K562 (cell line): ENCODE measurements around the gene LPGAT1. TPM values are rescaled to one million over a fixed set of nuclear protein-coding genes. Genes with fewer than 3 reads are reported as not detected.

Source experiments
- BHLHE40 ChIP-seq: IDR thresholded peaks from 2 replicates; pipeline ENCODE4 v1.6.1; 2011; ENCODE audit warnings: low read length, improper control_type of control experiment
- BRD9 ChIP-seq: fragments of 450-650 bp; IDR thresholded peaks from 2 replicates; pipeline ENCODE4 v1.6.1; 2018; ENCODE audit warnings: low read depth; ENCODE audit not compliant: partially characterized antibody
- CC2D1A ChIP-seq: fragments of 450-650 bp; IDR thresholded peaks from 2 replicates; pipeline ENCODE4 v1.6.1; 2017; ENCODE audit warnings: mild to moderate bottlenecking
- CEBPB ChIP-seq: fragments of 450-650 bp; IDR thresholded peaks from 2 replicates; pipeline ENCODE4 v1.6.1; 2016; ENCODE audit warnings: missing genetic modification characterization, missing compliant biosample characterization
- PHB ChIP-seq: fragments of 250-450 bp; sonication (Bioruptor Pico); IDR thresholded peaks from 2 replicates; pipeline ENCODE4 v1.5.0; 2021
- SIN3B ChIP-seq: fragments of 450-650 bp; IDR thresholded peaks from 2 replicates; pipeline ENCODE4 v1.6.1; 2017; ENCODE audit warnings: low read depth, mild to moderate bottlenecking, moderate library complexity
- SMARCB1 ChIP-seq: IDR thresholded peaks from 2 replicates; pipeline ENCODE4 v1.6.1; 2011; ENCODE audit warnings: improper control_type of control experiment, low read depth; ENCODE audit not compliant: insufficient read length
- SMC3 ChIP-seq: conservative IDR thresholded peaks from 2 replicates; pipeline ENCODE4 v1.6.1; 2011; ENCODE audit warnings: low read depth, low read length, improper control_type of control experiment; ENCODE audit not compliant: insufficient read depth
- SREBF2 ChIP-seq: sonication (generic); formaldehyde crosslinking; IDR thresholded peaks from 2 replicates; pipeline ENCODE4 v1.4.0; 2020; ENCODE audit warnings: mild to moderate bottlenecking, missing genetic modification reagents
- TCFL5 ChIP-seq: fragments of 250-450 bp; sonication (Bioruptor Pico); conservative IDR thresholded peaks from 2 replicates; pipeline ENCODE4 v1.6.1; 2021; ENCODE audit warnings: mild to moderate bottlenecking, moderate library complexity, matching md5 sums
- ZBTB1 ChIP-seq: sonication (generic); formaldehyde crosslinking; IDR thresholded peaks from 2 replicates; pipeline ENCODE4 v1.8.1; 2023; ENCODE audit warnings: missing genetic modification reagents, low read depth, mild to moderate bottlenecking, borderline replicate concordance
- ZC3H8 ChIP-seq: fragments of 450-650 bp; IDR thresholded peaks from 2 replicates; pipeline ENCODE4 v1.6.1; 2017
- ZFPM2 ChIP-seq: fragments of 250-450 bp; sonication (Bioruptor Pico); IDR thresholded peaks from 2 replicates; pipeline ENCODE4 v1.5.1; 2022; ENCODE audit warnings: mild to moderate bottlenecking
- polyA plus RNA-seq, 8 experiments: library from polyadenylated mRNA; depleted of rRNA in 4 of 8; stranded (reverse) in 5 of 8; unstranded in 3 of 8; fragments of >200 nt; fragmentation: Nextera tagmentation in 2 of 8; fragmentation: Illumina TruSeq in 1 of 8; extraction: Ambion mirVana in 2 of 8; extraction: Trizol in 1 of 8; gene quantifications; 2 replicates each; pipeline versions ENCODE4 v1.2.1 to v1.2.3, GENCODE V29; 2011 to 2014; ENCODE audit warnings: inconsistent platforms in 1 of 8, missing spikeins in 1 of 8
- total RNA-seq, 7 experiments: library from RNA; depleted of rRNA in 6 of 7; stranded (reverse); fragments of >200 nt in 6 of 7; fragmentation: Illumina TruSeq in 2 of 7; extraction: Trizol in 2 of 7; gene quantifications; 2 replicates each; pipeline versions ENCODE4 v1.2.1 to v1.2.3, GENCODE V29; 2011 to 2021; ENCODE audit warnings: low replicate concordance in 1 of 7
- TF ChIP-seq, protein P1 (sequence below): fragments of 450-650 bp; IDR thresholded peaks from 2 replicates; pipeline ENCODE4 v1.6.1; 2018; ENCODE audit not compliant: partially characterized antibody
- TF ChIP-seq, protein P2 (sequence below), 2 experiments: fragments of 450-650 bp in 1 of 2; sonication (generic) in 1 of 2; formaldehyde crosslinking in 1 of 2; IDR thresholded peaks in 1 of 2; conservative IDR thresholded peaks in 1 of 2; 2 replicates each; pipeline versions ENCODE4 v1.6.1 to v1.8.1; 2016 to 2023; ENCODE audit warnings: mild to moderate bottlenecking in 2 of 2, moderate library complexity in 2 of 2, inconsistent platforms in 1 of 2, missing genetic modification reagents in 1 of 2
- TF ChIP-seq, protein P3 (sequence below), 3 experiments: IDR thresholded peaks in 2 of 3; conservative IDR thresholded peaks in 1 of 3; 2 replicates each; pipeline ENCODE4 v1.5.1; 2011 to 2012; ENCODE audit warnings: low read length in 3 of 3, mild to moderate bottlenecking in 3 of 3, control low read depth in 2 of 3, improper control_type of control experiment in 1 of 3, inconsistent platforms in 1 of 3, low read depth in 1 of 3, mixed read lengths in 1 of 3, moderate library complexity in 1 of 3; ENCODE audit not compliant: insufficient read depth in 2 of 3
- TF ChIP-seq, protein P4 (sequence below), 2 experiments: IDR thresholded peaks in 1 of 2; conservative IDR thresholded peaks in 1 of 2; 2 replicates each; pipeline ENCODE4 v1.6.1; 2016; ENCODE audit warnings: low read depth in 2 of 2, mild to moderate bottlenecking in 1 of 2, missing compliant biosample characterization in 1 of 2, missing genetic modification characterization in 1 of 2, moderate library complexity in 1 of 2

The LPGAT1 gene
- total and polyA plus RNA-seq, 9 of the 15 experiments (the other 6 are each of a cell fraction or from before 2014, with no cell fraction given), result 5.7 to 31.4 (median 16.3) TPM

DNA sequence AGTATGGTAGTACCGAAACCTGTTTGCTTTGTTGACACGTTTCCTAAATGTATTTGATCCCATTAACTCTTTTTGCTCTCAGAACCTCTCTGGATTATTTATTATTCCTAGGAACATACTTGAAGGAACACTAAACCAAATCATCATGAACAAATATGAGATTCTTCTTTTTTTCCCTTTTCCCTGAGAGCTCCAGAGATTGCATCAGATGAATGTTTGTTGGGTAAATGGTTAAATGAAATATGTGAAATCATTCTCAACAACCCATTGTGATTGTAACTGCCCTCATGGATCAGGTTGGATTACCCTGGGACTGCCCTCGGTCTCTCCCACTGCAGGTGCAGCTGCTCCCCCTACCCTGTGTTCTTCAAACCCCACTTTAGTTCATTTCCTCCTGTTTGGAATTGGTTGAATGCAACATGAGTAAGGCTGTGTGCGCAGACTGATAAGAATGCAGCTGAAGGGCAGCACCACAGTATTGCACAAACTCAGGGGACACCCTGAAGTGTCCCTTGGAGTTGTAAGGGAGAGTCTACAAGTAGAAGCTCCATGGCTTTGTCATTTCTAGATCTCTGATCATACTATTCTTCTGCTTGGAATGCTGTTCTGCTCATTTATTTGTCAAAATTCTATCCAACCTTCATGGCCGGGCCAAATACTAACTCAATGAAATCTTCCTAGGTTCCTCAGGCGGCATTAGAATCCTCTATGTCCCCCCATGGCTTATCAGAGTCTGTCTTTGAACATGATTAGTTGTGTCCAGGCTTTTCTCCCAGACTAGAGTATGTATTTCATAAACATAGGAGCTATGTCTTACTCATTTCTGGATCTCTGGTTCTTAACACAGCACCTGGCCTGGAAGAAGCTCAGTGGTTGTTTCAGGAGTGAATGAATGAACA is 108.0 kb downstream of the LPGAT1 start (continued):
- TF ChIP-seq, protein P1, sequence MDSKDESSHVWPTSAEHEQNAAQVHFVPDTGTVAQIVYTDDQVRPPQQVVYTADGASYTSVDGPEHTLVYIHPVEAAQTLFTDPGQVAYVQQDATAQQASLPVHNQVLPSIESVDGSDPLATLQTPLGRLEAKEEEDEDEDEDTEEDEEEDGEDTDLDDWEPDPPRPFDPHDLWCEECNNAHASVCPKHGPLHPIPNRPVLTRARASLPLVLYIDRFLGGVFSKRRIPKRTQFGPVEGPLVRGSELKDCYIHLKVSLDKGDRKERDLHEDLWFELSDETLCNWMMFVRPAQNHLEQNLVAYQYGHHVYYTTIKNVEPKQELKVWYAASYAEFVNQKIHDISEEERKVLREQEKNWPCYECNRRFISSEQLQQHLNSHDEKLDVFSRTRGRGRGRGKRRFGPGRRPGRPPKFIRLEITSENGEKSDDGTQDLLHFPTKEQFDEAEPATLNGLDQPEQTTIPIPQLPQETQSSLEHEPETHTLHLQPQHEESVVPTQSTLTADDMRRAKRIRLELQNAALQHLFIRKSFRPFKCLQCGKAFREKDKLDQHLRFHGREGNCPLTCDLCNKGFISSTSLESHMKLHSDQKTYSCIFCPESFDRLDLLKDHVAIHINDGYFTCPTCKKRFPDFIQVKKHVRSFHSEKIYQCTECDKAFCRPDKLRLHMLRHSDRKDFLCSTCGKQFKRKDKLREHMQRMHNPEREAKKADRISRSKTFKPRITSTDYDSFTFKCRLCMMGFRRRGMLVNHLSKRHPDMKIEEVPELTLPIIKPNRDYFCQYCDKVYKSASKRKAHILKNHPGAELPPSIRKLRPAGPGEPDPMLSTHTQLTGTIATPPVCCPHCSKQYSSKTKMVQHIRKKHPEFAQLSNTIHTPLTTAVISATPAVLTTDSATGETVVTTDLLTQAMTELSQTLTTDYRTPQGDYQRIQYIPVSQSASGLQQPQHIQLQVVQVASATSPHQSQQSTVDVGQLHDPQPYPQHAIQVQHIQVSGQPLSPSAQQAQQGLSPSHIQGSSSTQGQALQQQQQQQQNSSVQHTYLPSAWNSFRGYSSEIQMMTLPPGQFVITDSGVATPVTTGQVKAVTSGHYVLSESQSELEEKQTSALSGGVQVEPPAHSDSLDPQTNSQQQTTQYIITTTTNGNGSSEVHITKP, result peak; percentile 97
- TF ChIP-seq, protein P2, sequence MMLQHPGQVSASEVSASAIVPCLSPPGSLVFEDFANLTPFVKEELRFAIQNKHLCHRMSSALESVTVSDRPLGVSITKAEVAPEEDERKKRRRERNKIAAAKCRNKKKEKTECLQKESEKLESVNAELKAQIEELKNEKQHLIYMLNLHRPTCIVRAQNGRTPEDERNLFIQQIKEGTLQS (IDR thresholded peaks at IDR 0.05), result peak; percentile 79; the same call in 1 of the 2 replicates
- TF ChIP-seq, protein P2 (CRISPR knock-in tag; conservative IDR thresholded peaks at IDR 0.05), result peak; percentile 21; the same call in 1 of the 2 replicates
- peak; percentile 45 for TF ChIP-seq BRD9
- peak; percentile 99 for TF ChIP-seq CEBPB (tag)
- no peak for TF ChIP-seq ZBTB1 (CRISPR knock-in tag)
- TF ChIP-seq PHB, result no peak
- TF ChIP-seq CC2D1A, result peak; percentile 37; the same call in 1 of the 2 replicates
- TF ChIP-seq, protein P3, sequence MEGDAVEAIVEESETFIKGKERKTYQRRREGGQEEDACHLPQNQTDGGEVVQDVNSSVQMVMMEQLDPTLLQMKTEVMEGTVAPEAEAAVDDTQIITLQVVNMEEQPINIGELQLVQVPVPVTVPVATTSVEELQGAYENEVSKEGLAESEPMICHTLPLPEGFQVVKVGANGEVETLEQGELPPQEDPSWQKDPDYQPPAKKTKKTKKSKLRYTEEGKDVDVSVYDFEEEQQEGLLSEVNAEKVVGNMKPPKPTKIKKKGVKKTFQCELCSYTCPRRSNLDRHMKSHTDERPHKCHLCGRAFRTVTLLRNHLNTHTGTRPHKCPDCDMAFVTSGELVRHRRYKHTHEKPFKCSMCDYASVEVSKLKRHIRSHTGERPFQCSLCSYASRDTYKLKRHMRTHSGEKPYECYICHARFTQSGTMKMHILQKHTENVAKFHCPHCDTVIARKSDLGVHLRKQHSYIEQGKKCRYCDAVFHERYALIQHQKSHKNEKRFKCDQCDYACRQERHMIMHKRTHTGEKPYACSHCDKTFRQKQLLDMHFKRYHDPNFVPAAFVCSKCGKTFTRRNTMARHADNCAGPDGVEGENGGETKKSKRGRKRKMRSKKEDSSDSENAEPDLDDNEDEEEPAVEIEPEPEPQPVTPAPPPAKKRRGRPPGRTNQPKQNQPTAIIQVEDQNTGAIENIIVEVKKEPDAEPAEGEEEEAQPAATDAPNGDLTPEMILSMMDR (IDR thresholded peaks at IDR 0.05 in 2 of 3, conservative IDR thresholded peaks at IDR 0.05 in 1 of 3; ENCODE audit: insufficient read depth in 2 of 3, low read depth in 1 of 3, low read length in 3 of 3), result peak in 1 of 3 experiments; percentile 37; a peak in 2 of 6 replicates
- TF ChIP-seq SREBF2 (CRISPR knock-in tag), result no peak
- TF ChIP-seq ZC3H8, result no peak
- no peak for TF ChIP-seq SIN3B
- TF ChIP-seq TCFL5 (CRISPR knock-in tag), result no peak
- TF ChIP-seq BHLHE40, result peak; percentile 61; the same call in 1 of the 2 replicates
- no peak for TF ChIP-seq SMARCB1
- TF ChIP-seq SMC3, result no peak
- no peak for TF ChIP-seq ZFPM2 (CRISPR knock-in tag)
- TF ChIP-seq, protein P4, sequence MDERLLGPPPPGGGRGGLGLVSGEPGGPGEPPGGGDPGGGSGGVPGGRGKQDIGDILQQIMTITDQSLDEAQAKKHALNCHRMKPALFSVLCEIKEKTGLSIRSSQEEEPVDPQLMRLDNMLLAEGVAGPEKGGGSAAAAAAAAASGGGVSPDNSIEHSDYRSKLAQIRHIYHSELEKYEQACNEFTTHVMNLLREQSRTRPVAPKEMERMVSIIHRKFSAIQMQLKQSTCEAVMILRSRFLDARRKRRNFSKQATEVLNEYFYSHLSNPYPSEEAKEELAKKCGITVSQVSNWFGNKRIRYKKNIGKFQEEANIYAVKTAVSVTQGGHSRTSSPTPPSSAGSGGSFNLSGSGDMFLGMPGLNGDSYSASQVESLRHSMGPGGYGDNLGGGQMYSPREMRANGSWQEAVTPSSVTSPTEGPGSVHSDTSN (CRISPR knock-in tag; IDR thresholded peaks at IDR 0.05; ENCODE audit: low read depth), result no peak
- TF ChIP-seq, protein P4 (tag; conservative IDR thresholded peaks at IDR 0.05; ENCODE audit: low read depth), result peak; percentile 55
